SH-SY5Y (cell line): ENCODE data around the gene TMIGD3.

ENCODE experiments used
- GATA2 ChIP-seq: IDR thresholded peaks from 2 replicates; pipeline ENCODE4 v1.6.1; 2011; ENCODE audit warnings: mild to moderate bottlenecking, low read depth, low read length
- GATA3 ChIP-seq: IDR thresholded peaks from 2 replicates; pipeline ENCODE4 v1.6.1; 2011; ENCODE audit warnings: low read depth, mild to moderate bottlenecking, low read length, moderate library complexity

DNA sequence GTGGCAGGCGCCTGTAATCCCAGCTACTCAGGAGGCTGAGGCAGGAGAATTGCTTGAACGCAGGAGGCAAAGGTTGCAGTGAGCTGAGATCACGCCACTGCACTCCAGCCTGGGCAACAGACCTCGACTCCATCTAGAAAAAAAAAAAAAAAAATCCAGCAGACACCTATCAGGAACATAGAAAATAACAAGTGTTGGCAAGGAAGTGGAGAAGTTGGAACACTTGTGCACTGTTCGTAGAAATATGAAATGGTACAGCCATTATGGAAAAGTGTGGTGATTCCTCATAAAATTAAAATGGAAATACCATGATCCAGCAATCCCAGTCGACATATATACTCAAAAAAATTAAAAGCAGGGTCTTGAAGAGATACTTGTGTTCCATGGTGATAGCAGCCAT lies 41.7 kb downstream of the TMIGD3 start:
- TF ChIP-seq GATA2 (no peak), GATA3 (no peak)
